Activated CD4-positive, alpha-beta T cell treated with anti-CD3 and anti-CD28 coated beads, Interleukin-10, Interleukin-2, amounts not matched to agents 100 ng/mL and 50 ng/mL, durations not matched to agents 16 hours and 8 hours (primary cell): ENCODE measurements around the gene CAMTA1.

Experiments used
- DNase-seq: peaks from one replicate; pipeline ENCODE4 v3.0.0-alpha.2; 2020

Gene CAMTA1

DNA sequence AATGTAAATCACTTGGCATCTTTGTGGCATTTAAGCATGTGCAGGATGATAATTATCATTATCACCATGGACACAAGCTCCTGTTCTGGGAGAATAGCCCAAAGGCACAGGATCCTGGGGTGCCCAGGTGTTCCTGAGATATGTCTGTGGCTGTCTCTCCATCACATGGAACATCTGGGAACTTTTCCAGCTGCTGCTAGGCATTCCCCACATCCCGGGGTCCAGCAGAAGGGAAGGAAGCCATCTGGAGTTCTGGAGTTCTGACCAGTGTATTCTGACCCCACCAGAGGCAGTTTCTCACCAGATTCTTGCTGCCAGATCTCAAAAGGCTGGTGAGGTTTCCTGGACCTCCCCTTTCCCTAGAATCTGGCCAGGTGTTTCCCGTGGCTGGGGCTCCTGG, 726.1 kb downstream of the CAMTA1 start:
- DNase-seq = no peak

DNA sequence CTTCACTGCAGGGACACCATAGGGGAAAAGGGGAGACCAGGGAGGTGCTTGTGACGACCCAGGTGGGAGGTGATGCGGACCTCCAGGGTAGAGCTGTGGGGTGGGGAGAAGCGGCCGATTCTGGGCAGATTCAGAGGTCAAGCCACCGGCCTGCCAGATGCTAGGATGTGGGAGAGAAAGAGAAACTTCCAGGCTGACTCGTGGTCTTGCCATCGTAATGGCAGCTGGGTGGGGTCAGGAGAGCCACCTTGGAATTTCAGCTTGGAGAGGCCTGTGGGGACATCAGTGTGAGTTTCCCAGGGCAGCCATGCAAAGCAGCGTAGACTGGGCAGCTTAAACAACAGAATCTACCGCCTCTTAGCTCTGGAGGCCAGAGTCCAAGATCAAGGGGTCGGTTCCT, 727.8 kb downstream of the CAMTA1 start:
- DNase-seq = no peak

- DNase-seq = no peak
Measured at GRCh38 chr1:7515175-7515574, 729.9 kb downstream of the CAMTA1 start.

- DNase-seq = no peak
Measured at GRCh38 chr1:7515904-7516303, 730.6 kb downstream of the CAMTA1 start.

DNA sequence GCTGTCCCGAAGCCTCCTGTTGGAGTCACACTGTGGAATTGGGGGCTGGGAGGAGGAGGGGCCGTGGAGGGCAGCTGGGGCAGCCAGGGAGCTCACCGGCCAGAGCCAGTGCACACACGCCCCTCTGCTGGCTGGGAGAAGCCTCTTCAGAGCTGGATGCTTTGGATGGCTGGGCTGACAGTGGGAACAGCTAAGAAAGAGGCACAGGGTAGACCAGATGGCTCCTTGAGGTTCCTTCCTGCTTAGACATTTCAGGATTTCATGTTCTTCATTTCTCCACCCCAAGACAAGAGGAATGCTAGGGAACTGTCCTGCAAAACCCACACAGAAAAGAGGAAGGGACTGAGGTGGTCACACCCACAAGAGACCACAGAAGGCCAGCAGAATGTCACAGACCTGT, 731.1 kb downstream of the CAMTA1 start:
- DNase-seq = no peak

DNA sequence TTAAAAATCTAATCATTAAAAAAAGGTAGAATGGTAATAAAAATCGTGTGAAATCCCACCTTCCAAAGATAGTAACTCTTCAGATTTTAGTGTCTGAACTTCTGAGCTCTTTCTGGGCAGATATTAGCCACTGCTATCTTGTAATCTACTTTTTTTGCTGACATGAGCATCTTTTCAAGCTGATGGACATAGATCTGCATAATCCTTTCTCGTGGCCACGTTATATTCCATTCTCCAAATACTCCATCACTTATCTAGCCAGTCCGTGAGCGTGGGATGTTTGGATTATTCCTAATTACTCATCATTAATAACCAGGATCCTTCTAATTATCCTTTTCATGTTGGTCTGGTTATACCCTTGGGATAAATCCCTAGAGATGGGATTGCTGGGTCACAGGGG, 731.7 kb downstream of the CAMTA1 start:
- DNase-seq = no peak

DNA sequence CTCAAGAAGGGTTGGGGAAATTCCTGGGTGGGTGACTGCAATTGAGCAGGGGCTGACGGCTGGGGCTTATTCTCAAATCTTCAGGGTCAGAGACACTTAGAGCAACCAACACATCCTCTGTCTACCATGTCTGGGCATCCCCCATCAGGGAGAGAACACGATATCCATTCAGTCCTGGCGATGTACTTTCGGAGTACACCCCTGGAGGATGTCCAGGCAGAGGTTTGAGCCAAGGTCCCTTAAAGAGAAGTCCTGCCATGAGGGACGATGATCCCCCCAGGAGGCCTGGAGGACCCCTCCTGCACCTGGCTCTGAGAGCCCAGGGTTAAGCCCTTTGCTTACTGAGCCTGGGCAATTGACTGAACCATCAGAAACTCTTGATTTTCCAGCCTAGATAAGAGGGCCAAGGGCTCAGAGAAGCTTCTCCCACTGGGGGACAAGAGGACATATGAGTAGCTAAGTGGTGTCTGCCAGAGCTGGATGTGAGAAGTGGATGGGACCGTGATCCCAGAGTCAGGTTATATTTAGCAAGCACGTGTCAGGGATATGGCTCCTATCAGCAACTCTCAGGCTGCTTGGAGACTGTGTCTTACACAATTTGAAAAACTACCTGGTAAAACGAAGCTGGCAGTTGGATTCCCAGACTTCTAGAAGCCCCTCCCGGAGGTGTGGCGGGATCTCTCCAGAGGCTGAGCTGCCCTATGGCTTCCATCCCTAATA, 732.5 kb downstream of the CAMTA1 start:
- DNase-seq = no peak

DNA sequence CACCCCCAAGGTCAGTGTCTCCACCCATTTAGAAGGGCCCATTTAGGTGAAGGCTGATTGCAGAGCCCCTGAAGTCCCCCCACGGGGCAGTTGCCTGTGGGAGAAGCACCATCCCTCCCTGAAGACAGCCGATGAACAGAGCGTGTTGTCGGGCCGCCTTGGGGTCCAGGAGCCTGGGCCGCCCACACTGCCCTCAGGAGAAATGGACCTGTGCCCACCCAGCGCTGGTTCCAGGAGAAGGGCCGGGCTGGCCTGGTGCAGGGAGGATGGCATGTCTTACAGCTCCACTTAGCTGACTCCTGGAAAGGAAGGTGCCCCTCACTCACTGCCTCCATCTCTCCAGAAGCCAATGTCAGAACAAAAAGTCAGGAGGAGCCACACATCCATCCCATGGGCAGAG, 733.2 kb downstream of the CAMTA1 start:
- DNase-seq = no peak

DNA sequence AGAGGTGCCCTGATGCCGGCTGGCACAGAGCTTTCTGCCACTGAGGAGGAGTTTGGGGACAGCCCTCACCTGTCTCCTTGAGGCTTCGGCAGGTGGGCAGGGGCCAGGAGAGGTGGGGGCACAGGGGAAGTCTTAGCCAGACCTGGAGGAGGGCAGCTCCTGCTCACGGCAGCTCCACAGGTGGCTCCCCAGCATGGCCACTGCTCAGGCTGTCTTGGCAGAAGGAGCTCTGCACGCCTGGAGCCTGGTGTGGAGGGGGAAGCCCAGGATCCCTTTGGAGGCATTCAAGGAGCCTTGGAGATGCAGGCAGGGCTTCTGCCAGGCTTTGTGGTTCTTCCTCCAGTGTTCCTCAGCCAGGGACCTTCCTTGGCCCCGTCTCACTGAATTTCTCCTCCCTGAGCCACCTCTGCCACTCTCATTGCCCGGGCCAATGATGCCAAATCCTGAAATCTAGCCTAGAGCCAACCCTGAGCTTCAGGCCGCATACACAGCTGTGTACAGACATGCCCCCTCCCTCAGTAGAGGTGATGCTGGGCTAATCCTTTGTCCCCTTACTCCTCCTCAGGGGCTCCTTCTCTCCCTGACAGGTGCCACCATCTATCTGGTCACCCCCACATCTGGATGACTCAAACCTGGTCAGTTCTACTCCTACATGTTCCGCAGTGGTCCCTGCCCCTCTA, 734.1 kb downstream of the CAMTA1 start:
- no peak for DNase-seq

DNA sequence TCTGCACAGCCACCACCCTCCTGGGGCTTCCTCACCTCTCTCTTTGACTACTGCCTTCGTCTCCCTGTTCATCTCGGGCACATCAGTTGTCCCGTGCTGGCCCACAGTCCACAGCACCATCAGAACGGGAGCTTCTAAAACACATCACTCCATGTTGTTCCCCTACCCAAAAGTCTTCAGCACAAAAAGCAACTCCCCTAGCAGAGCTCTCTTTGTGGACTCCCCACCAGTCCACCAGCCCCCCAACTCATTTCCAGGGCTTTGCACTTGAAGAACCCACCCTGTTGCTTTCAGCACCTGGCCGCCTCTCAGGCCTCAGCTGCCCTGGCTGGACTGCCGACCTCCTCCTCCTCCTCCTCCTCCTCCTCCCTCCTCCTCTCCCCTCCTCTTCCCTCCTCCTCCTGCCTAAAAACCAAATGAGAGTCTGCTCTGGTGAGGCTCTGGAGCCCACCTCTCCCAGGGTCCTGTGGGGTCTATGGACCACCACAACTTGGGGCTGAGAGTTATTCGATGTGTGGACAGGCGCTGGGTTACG, 734.7 kb downstream of the CAMTA1 start:
- DNase-seq = no peak

- no peak for DNase-seq
Measured at GRCh38 chr1:7520496-7520895, 735.2 kb downstream of the CAMTA1 start.

DNA sequence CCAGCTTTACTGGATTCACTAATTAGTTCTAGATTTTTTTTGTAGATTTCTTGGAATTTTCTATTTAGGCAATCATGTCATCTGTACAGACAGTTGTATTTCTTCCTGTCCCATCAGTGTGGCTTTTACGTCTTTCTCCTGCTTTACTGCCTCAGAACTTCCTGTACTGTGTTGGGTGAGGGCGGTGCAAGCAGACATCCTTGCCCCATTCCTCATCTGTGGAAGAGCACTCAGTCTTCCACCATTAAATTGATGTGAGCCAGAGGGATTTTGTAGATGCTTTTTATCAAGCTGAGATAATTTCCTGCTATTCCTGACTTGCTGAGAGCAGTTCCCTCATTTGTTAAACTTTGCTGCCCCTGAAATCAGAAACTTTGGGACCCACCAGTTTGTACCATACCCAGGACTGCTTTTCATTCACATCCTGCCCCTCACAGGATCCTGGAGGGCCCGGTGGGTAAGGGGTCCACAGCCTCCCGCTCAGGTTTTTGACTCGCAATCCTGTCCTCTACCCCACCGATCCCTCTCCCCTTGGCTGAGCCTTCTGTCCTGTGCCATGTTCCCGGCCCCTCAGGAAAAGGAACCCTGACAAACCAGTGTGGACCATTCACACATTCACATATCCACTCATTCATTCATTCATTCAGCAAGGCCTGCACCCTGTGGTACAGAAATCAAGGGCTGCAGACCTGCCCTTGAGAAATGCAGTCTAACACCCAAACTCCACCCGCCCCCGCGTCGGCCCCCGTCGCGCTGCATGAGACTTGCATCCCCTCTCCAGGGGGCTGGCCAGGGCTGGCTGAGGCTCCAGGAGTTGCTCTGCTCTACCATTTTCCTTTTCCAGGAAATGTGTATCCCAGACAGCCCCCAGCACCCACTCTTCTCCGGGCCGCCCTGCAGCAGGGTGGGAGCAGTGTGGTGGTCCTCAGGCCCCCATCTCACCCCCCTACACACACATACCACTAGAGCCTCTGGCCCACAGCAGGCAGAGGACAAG, 739.4 kb downstream of the CAMTA1 start:
- no peak for DNase-seq

DNA sequence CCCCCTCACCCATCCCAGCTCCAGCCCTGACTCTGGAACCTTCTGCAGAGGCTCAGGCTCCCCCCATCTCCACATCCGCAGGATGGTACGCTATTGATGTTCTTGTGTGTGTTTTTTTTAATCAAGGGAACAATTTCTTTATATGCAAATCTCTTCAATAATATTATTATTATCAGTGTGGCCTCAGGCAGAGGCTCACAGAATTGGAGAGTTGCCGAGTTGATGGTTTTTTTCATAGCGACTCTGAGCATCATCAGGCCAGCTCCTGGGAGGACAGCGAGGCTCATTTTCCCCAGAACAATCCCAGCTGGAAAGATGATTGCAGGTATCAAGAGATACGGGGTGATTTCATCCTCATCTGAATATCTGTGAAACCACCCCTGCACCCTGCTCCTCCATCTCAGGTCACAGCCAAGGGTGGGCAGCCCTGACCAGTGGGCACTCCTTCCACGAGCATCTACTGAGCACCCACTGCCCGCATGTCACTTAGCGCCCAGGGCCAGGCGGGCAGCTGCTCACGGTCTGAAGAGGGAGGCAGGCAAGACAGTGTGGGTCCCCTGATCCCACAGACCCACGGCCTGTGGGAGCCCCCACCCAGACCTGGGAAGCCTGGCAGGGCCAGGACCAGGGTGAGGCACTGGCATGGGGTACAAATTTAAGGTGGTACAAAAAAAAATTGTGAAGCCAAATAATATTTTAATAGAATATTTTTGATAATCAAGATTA, 740.2 kb downstream of the CAMTA1 start:
- no peak for DNase-seq

GRCh38 chr1:7526196-7526866, 741.1 kb downstream of the CAMTA1 start:
- no peak for DNase-seq

DNA sequence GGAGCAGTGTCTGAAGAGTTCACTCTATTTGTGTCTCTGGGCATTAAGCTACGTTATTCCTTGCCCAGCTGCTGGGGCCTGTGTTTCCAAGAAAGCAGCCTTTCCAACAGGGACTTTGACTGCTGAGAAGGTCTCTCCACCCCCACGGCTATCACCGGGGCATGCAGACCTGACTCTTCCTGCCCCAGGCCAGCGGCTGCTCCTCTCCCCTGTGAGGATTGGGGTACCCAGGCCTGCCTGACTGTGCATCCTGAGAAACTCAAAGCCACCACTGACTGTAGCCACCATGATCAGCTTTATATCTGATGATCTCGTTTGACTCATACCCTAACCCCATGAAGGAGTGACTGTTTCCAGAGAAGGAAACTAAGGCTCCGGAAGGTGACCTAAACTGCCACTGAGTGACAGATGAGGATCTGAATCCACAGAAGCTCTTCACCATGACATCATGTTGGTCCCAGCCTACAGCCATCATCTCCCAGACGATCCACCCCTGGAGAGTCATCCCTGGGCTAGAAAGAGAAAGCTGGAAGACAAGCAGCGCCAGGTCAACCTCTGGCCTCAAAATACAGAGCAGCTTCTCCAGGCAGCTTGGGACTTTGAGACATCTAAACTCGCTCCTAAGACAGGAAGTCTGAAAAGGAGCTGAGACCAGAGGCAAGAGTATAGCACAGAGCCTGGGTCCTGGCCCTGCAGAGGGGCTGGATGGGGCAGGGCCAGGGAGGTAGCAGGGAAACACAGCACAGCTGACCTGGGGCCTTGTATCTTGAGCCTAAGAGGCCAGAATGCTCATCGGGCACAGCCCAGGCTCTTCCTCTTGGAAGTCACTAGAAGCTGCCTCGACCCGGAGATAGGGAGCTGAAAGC, 741.8 kb downstream of the CAMTA1 start:
- peak; percentile 55 for DNase-seq

GRCh38 chr1:7527733-7528045, 742.4 kb downstream of the CAMTA1 start:
- DNase-seq = no peak

DNA sequence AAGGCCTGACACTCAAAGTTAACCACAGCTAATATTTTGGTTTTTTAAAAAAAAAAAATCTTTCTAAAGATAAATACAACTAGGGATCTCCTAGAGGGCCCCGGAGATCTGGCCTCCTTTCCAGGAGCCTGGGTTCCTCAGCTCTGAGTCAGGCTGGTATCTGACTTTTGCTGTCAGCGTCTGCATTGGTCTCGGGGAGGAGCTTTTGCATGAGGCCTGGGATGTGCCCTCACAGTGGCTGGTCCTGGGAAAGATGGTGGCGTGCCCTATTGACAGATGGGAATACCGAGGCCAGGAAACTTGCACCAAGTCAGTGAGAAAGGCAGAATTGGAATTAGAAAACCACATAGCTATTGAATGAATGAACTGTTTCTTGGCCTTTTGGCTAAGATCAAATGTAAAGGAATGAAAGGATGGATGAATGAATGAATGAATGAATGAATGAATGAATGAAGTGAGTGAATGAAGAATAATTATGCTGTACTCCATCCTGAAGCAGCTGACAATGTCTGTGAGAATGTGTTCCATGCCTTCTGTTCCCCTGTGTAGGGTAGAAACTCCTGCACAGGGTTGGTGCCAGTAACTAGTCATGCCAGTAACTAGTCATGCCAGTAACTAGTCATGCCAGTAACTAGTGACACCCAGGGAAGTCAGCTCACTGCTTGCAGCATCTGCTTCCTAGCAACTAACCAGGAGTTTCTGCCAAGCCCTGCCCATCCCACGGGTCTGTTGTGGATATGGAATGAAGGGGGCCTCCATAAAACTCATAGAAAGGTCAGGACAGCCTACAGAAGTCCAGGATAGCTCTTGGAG, 743.3 kb downstream of the CAMTA1 start:
- DNase-seq = no peak

DNA sequence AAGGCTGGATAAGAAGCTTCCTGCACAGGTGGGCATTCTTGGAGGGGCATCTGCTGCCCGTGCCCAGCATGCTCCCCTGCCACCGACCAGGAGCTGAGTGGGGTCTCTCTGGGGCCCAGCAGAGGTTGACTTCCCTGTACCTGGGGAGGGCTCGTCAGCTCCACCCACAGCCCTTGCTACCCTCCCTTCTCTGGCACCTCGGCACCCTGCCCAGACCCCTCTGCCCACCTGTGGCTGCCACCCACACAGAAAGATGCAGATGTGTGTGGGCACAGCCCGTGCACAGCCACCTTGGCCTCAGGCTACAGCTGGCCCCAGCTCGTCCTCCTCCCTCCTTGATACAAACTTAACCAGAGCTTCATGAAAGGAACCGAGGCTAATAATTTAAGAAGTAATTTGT, 744.7 kb downstream of the CAMTA1 start:
- no peak for DNase-seq

- no peak for DNase-seq
Measured at GRCh38 chr1:7531562-7532340, 746.5 kb downstream of the CAMTA1 start.
